Lower leg skin (tissue), 4 donors: Measurements from ENCODE around the gene LIME1. TPM values are rescaled to one million over a fixed set of nuclear protein-coding genes. Genes with fewer than 3 reads are reported as not detected.

Experiments used
- DNase-seq, 2 donors: peaks; one replicate each; pipeline ENCODE4 v3.0.0-alpha.2; 2019; ENCODE audit warnings: low spot score in 2 of 2
- H3K4me3 ChIP-seq: fragments of 200-600 bp; sonication (generic); 2 replicates; pipeline ENCODE4 v1.5.1; 2017; ENCODE audit warnings: mild to moderate bottlenecking, low read depth; ENCODE audit not compliant: poor library complexity, severe bottlenecking
- CTCF ChIP-seq, 3 donors: fragments of 450-650 bp; IDR thresholded peaks; one replicate each; pipeline ENCODE4 v1.5.1; 2016; ENCODE audit warnings: antibody characterized with exemption in 3 of 3, mild to moderate bottlenecking in 3 of 3, moderate library complexity in 2 of 3
- POLR2A ChIP-seq, 2 donors: fragments of 450-650 bp; IDR thresholded peaks; one replicate each; pipeline ENCODE4 v1.6.1; 2016 to 2017; ENCODE audit warnings: antibody characterized with exemption in 2 of 2, mild to moderate bottlenecking in 1 of 2, moderate library complexity in 1 of 2
- WGBS, 2 donors: methylation state at CpG; one replicate each; pipeline ENCODE4 v1.1.5; 2018; 5-methylcytosine and 5-hydroxymethylcytosine counted together
- intact Hi-C: fragments of 100-400 bp; cut with DNase I; formaldehyde crosslinking; loops from one replicate; pipeline ENCODE4 v1.15.0; 2023; ENCODE audit warnings: low total_unique reads
- total RNA-seq, 4 donors: library from RNA; depleted of rRNA; stranded (reverse); fragments of >200 nt; gene quantifications; one replicate each; pipeline ENCODE4 v1.1.0, GENCODE V29; 2016

The LIME1 gene
- total RNA-seq, 4 donors from 2014 or later = 17.8 to 26.3 (median 21.8) TPM

- no peak for DNase-seq
- intact Hi-C loops = no loop called here
- peak in 1 of 3 donors; percentile 48 for TF ChIP-seq CTCF (IDR thresholded peaks at IDR 0.05)
- TF ChIP-seq POLR2A (IDR thresholded peaks at IDR 0.05) = no peak
- WGBS, 2 donors = 88% methylated on average over 38 of the region's 38 CpGs
- no peak overlapping the region for H3K4me3 ChIP-seq
Measured at GRCh38 chr20:63732118-63733095, 4.1 kb upstream of the LIME1 start.

GRCh38 chr20:63733117-63733516 lies 3.3 kb upstream of the LIME1 start:
- DNase-seq = no peak
- WGBS, 2 donors = 91 to 92% methylated on average over 9 to 10 of the region's 13 CpGs
- no peak for TF ChIP-seq POLR2A (IDR thresholded peaks at IDR 0.05)
- TF ChIP-seq CTCF (IDR thresholded peaks at IDR 0.05) = no peak
- intact Hi-C loops = no loop called here
- H3K4me3 ChIP-seq = no peak overlapping the region

- H3K4me3 ChIP-seq = no peak overlapping the region
- no peak for TF ChIP-seq CTCF (IDR thresholded peaks at IDR 0.05)
- no peak for TF ChIP-seq POLR2A (IDR thresholded peaks at IDR 0.05)
- intact Hi-C loops = no loop called here
- no peak for DNase-seq
- WGBS, 2 donors = 94% methylated on average over 15 to 17 of the region's 18 CpGs
Measured at GRCh38 chr20:63733579-63734081, 2.8 kb upstream of the LIME1 start.

GRCh38 chr20:63734111-63734945 lies 2.1 kb upstream of the LIME1 start:
- 89% methylated on average over 21 to 25 of the region's 25 CpGs for WGBS, 2 donors
- DNase-seq = no peak
- H3K4me3 ChIP-seq = no peak overlapping the region
- no peak for TF ChIP-seq CTCF (IDR thresholded peaks at IDR 0.05)
- no peak for TF ChIP-seq POLR2A (IDR thresholded peaks at IDR 0.05)
- intact Hi-C loops = no loop called here

GRCh38 chr20:63734946-63735858 lies 1.3 kb upstream of the LIME1 start:
- TF ChIP-seq POLR2A (IDR thresholded peaks at IDR 0.05) = no peak
- TF ChIP-seq CTCF (IDR thresholded peaks at IDR 0.05) = no peak
- no peak for DNase-seq
- H3K4me3 ChIP-seq = no peak overlapping the region
- 86 to 88% methylated on average over 34 to 47 of the region's 48 CpGs for WGBS, 2 donors
- intact Hi-C loops = no loop called here
